ENCODE results near the gene NFATC2. TPM values are rescaled to one million over a fixed set of nuclear protein-coding genes. Genes with fewer than 3 reads are reported as not detected.

NFATC2 gene
- total RNA-seq, 2 experiments from 2014 or later: 15.7 to 17.4 TPM

DNA sequence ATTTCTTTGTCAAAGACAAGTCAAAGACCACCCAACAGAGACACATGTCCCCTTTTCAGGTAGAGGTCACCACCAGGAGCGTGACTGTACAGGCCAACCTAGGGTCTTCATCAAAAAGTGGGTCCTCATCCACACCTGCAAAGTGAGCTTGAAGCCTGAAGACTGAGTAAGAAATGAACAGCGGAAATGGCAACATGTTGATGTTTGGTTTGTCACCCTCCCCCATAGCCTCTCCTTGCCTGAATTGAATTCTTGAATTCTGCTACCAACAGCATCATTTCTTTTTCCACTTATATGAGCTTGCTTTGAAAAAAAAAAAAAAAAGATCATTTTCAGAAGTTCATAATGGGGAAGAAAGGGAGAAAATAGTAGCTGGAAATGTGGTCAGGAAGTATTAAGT is 104.4 kb downstream of the NFATC2 start:
- CTCF ChIA-PET: interaction anchor here (0.7 kb wide), 1 partner anchor 51 kb away, joined by 3 read pairs; no protein-coding TSS in a partner anchor
- peaks cover 14% of the 10 kb centered on the region for H3K4me1 Mint-ChIP-seq (ENCODE audit: low read depth)

GRCh38 chr20:51437182-51437924 is 105.2 kb downstream of the NFATC2 start:
- Mint-ChIP-seq H3K4me3 (no peak overlapping the region), H3K4me1 (ENCODE audit: low read depth) (peaks cover 17% of the 10 kb centered on the region), H3K9me3 (no peaks in the 10 kb centered on the region), H3K27ac (peak overlapping the region; percentile 22), H3K27me3 (ENCODE audit: low read depth) (no peaks in the 10 kb centered on the region), H3K36me3 (ENCODE audit: low read depth) (peaks cover 21% of the 10 kb centered on the region)
- CTCF ChIA-PET: no interaction called here
- DNase-seq: no peak
- intact Hi-C loops (cut with micrococcal nuclease): no loop called here

More for the DNA sequence above, 104.4 kb downstream of the NFATC2 start:
- Mint-ChIP-seq H3K27ac (peak overlapping the region; percentile 22), H3K9me3 (no peaks in the 10 kb centered on the region), H3K4me3 (no peak overlapping the region), H3K27me3 (ENCODE audit: low read depth) (no peaks in the 10 kb centered on the region), H3K36me3 (ENCODE audit: low read depth) (peaks cover 19% of the 10 kb centered on the region)
- intact Hi-C loops (cut with micrococcal nuclease): no loop called here
- no peak for DNase-seq

GRCh38 chr20:51434580-51435247 is 107.8 kb downstream of the NFATC2 start:
- H3K27ac Mint-ChIP-seq: no peak overlapping the region
- no peaks in the 10 kb centered on the region for H3K9me3 Mint-ChIP-seq
- CTCF ChIA-PET: interaction anchor here (0.5 to 1.7 kb wide), 3 partner anchors 49 to 160 kb away, joined by 3 to 5 read pairs (median 3); no protein-coding TSS in a partner anchor
- peaks cover 25% of the 10 kb centered on the region for H3K36me3 Mint-ChIP-seq (ENCODE audit: low read depth)
- DNase-seq: no peak
- peaks cover 27% of the 10 kb centered on the region for H3K4me1 Mint-ChIP-seq (ENCODE audit: low read depth)
- no peaks in the 10 kb centered on the region for H3K27me3 Mint-ChIP-seq (ENCODE audit: low read depth)
- intact Hi-C loops (cut with micrococcal nuclease): no loop called here
- no peak overlapping the region for H3K4me3 Mint-ChIP-seq

DNA sequence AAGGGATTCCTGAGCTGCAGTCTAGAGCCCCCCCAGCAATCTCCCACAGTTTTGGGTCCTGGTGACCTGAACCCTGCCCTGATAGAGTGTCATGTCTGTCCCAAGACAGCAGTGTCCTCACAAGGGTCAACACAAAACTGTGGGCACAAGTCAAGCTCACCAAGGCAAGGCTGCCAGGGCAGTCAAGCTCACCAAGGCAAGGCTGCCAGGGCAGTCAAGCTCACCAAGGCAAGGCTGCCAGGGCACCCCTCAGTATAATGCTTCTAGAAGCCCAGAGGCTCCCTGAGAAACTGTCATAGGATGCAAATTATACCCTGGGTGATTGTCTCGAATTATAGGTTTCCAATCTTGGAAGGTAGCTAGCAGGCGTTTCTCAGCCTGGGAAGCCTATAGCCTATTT is 108.5 kb downstream of the NFATC2 start:
- Mint-ChIP-seq H3K36me3 (ENCODE audit: low read depth) (peaks cover 28% of the 10 kb centered on the region), H3K27me3 (ENCODE audit: low read depth) (no peaks in the 10 kb centered on the region), H3K9me3 (no peaks in the 10 kb centered on the region), H3K27ac (no peak overlapping the region), H3K4me3 (no peak overlapping the region), H3K4me1 (ENCODE audit: low read depth) (peaks cover 29% of the 10 kb centered on the region)
- CTCF ChIA-PET: interaction anchor here (0.5 to 1.7 kb wide), 3 partner anchors 48 to 161 kb away, joined by 3 to 5 read pairs (median 3); no protein-coding TSS in a partner anchor
- intact Hi-C loops (cut with micrococcal nuclease): no loop called here
- DNase-seq: no peak

- intact Hi-C loops (cut with micrococcal nuclease): no loop called here
- Mint-ChIP-seq H3K36me3 (ENCODE audit: low read depth) (peaks cover 27% of the 10 kb centered on the region), H3K9me3 (no peaks in the 10 kb centered on the region), H3K27me3 (ENCODE audit: low read depth) (no peaks in the 10 kb centered on the region), H3K4me3 (no peak overlapping the region), H3K4me1 (ENCODE audit: low read depth) (peaks cover 27% of the 10 kb centered on the region), H3K27ac (no peak overlapping the region)
- no peak for DNase-seq
- CTCF ChIA-PET: no interaction called here
Observed at GRCh38 chr20:51432875-51433274, 109.6 kb downstream of the NFATC2 start.

GRCh38 chr20:51432251-51432784 is 110.2 kb downstream of the NFATC2 start:
- no peak overlapping the region for H3K4me3 Mint-ChIP-seq
- H3K4me1 Mint-ChIP-seq (ENCODE audit: low read depth): peaks cover 22% of the 10 kb centered on the region
- CTCF ChIA-PET: no interaction called here
- H3K9me3 Mint-ChIP-seq: no peaks in the 10 kb centered on the region
- intact Hi-C loops (cut with micrococcal nuclease): no loop called here
- H3K27me3 Mint-ChIP-seq (ENCODE audit: low read depth): no peaks in the 10 kb centered on the region
- no peak overlapping the region for H3K27ac Mint-ChIP-seq
- DNase-seq: no peak
- peaks cover 26% of the 10 kb centered on the region for H3K36me3 Mint-ChIP-seq (ENCODE audit: low read depth)

- CTCF ChIA-PET: interaction anchor here (0.6 kb wide), 1 partner anchor 14 kb away, joined by 3 read pairs; no protein-coding TSS in a partner anchor
- Mint-ChIP-seq H3K27ac (no peak overlapping the region), H3K4me3 (no peak overlapping the region), H3K4me1 (ENCODE audit: low read depth) (peaks cover 21% of the 10 kb centered on the region), H3K9me3 (no peaks in the 10 kb centered on the region), H3K27me3 (ENCODE audit: low read depth) (no peaks in the 10 kb centered on the region), H3K36me3 (ENCODE audit: low read depth) (peaks cover 27% of the 10 kb centered on the region)
- no peak for DNase-seq
- intact Hi-C loops (cut with micrococcal nuclease): no loop called here
Observed at GRCh38 chr20:51431321-51431720, 111.2 kb downstream of the NFATC2 start.

DNA sequence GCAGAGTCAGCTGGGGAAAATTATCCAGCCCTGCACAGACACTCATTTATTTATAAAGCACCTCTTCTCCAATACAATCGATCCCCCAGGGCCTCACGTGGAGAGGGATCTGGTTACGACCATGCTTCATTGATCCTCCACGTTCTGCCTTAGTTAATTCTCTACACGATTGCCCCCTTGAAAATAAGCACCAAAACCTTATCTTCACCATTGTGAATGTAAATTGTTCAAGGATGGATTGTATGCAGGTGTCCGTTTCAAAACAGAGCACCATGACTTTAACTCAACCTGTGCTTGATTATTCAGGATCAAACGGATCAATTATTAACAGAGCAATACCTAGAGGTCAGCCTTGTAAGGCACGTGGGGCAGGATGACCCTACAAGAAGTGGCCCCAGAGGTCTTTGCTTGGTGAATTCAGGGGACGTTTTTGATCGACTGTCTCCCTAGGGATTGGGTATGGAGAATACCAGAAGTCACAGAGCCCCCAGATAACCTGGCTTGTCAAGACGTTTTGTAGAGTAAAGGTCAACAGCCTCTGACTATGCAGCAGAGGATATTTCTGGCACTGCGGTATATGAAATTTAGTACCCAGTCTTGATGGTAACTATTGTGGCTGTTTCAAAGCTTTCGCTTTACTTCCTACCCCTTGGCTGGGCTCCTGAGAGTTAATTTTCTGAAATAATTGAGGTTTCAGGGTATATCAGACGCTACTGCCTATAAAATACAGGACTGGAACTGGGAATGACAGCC is 112.1 kb downstream of the NFATC2 start:
- H3K9me3 Mint-ChIP-seq: no peaks in the 10 kb centered on the region
- CTCF ChIA-PET: interaction anchor here (0.6 kb wide), 1 partner anchor 166 kb away, joined by 3 read pairs; no protein-coding TSS in a partner anchor
- peaks cover 27% of the 10 kb centered on the region for H3K36me3 Mint-ChIP-seq (ENCODE audit: low read depth)
- peaks cover 24% of the 10 kb centered on the region for H3K4me1 Mint-ChIP-seq (ENCODE audit: low read depth)
- intact Hi-C loops (cut with micrococcal nuclease): no loop called here
- DNase-seq: no peak
- no peaks in the 10 kb centered on the region for H3K27me3 Mint-ChIP-seq (ENCODE audit: low read depth)
- no peak overlapping the region for H3K27ac Mint-ChIP-seq
- no peak overlapping the region for H3K4me3 Mint-ChIP-seq

DNA sequence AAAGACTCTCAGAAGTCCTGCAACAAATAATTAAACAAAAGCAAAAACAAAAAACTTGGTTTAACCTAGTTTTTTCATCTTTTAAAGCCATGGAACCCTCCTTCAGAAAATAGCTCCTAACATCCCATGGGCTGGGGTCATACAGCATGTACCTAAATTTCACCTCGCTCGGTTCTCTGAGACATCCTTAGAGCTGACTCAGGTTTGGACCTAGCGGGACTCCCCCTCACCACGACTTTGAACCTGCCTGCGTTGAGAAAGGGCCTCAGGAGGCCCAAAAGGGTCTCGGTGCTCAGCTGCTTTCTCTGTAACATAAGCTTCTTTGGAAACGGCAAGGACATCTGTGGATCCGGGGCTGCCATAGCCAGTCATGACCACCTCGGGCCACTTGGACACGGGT is 112.8 kb downstream of the NFATC2 start:
- no peaks in the 10 kb centered on the region for H3K27me3 Mint-ChIP-seq (ENCODE audit: low read depth)
- no peak overlapping the region for H3K27ac Mint-ChIP-seq
- H3K9me3 Mint-ChIP-seq: no peaks in the 10 kb centered on the region
- intact Hi-C loops (cut with micrococcal nuclease): no loop called here
- peaks cover 26% of the 10 kb centered on the region for H3K36me3 Mint-ChIP-seq (ENCODE audit: low read depth)
- H3K4me3 Mint-ChIP-seq: no peak overlapping the region
- DNase-seq: no peak
- CTCF ChIA-PET: interaction anchor here (0.6 kb wide), 1 partner anchor 167 kb away, joined by 3 read pairs; no protein-coding TSS in a partner anchor
- H3K4me1 Mint-ChIP-seq (ENCODE audit: low read depth): peaks cover 27% of the 10 kb centered on the region

DNA sequence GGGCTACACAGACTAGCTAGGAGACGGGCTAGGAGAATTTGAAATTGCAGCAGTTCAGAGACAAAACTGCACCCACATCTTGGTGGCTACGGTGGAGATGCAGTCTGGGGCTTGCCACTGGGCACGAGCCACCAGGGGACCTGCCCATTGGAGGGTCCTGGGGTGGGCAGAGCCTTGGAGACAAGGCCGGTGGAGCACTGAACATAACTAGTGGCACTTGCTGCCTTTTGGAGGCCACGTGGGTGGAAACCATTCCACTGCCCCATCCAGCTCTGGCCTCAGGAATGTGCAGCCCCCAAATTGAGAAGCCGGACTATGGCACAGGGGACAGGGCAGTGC is 113.4 kb downstream of the NFATC2 start:
- CTCF ChIA-PET: no interaction called here
- intact Hi-C loops (cut with micrococcal nuclease): no loop called here
- DNase-seq: no peak
- Mint-ChIP-seq H3K36me3 (ENCODE audit: low read depth) (peaks cover 22% of the 10 kb centered on the region), H3K27ac (no peak overlapping the region), H3K9me3 (no peaks in the 10 kb centered on the region), H3K4me1 (ENCODE audit: low read depth) (peaks cover 33% of the 10 kb centered on the region), H3K4me3 (no peak overlapping the region), H3K27me3 (ENCODE audit: low read depth) (no peaks in the 10 kb centered on the region)

DNA sequence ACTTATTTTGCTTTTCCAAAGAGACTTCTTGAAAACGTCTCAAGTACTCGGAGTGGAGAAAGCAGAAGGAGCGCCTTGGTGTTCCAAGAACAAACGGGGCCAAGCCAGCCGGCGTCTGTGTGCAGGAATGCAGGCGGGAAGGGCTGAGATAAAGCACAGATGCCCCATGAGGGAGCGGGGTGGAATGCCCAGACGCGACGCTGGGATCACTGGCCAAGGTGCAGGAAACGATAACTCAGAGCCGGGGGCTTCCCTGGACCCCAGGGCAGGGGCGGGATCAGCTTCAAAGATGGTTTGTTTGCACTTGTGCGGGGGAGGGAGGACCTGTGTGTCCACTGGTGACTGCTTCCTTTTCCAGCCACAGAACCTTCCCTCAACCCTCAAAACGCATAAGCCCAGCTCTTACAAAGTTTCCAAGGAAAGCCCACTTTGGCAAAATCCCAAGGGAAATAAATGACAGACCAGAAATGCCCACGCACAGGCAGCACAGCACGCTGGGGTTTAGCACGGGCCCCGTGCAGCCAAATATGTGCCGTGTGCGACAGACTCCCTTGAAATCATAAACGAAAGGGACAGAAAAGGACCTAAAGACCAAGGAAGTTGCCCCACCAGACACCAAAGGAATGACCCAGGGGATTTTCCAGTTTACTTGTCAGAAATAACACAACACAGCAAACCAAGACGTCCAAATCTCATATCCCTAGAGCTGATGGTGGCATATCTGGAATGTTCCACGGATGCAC is 113.9 kb downstream of the NFATC2 start:
- H3K9me3 Mint-ChIP-seq: no peaks in the 10 kb centered on the region
- CTCF ChIA-PET: no interaction called here
- no peak overlapping the region for H3K4me3 Mint-ChIP-seq
- no peak overlapping the region for H3K27ac Mint-ChIP-seq
- H3K36me3 Mint-ChIP-seq (ENCODE audit: low read depth): peaks cover 23% of the 10 kb centered on the region
- peaks cover 38% of the 10 kb centered on the region for H3K4me1 Mint-ChIP-seq (ENCODE audit: low read depth)
- H3K27me3 Mint-ChIP-seq (ENCODE audit: low read depth): no peaks in the 10 kb centered on the region
- intact Hi-C loops (cut with micrococcal nuclease): no loop called here
- DNase-seq: no peak
